CD4-positive, CD25-positive, alpha-beta regulatory T cell (primary cell): ENCODE data around the gene OLR1. TPM values are rescaled to one million over a fixed set of nuclear protein-coding genes. Genes with fewer than 3 reads are reported as not detected.

Experiments
- ATAC-seq, 2 donors: fragments of 150-1000 bp; cut with Tn5 transposase; one replicate each; pipeline ENCODE4 v1.10.0; 2021; ENCODE audit warnings: low read depth in 2 of 2, moderate number of reproducible peaks in 2 of 2, moderate library complexity in 1 of 2
- DNase-seq, 3 donors: peaks; one replicate each; pipeline versions ENCODE4 v3.0.0 to v3.0.0-alpha.2; 2012 to 2022; ENCODE audit warnings: mixed read lengths in 1 of 3
- H3K27ac ChIP-seq: one replicate; pipeline ENCODE4 v1.7.0; 2013; ENCODE audit warnings: mild to moderate bottlenecking, low read length; ENCODE audit not compliant: insufficient read depth, poor library complexity, severe bottlenecking
- H3K27me3 ChIP-seq: one replicate; pipeline ENCODE4 v1.7.0; 2013; ENCODE audit warnings: low read length; ENCODE audit not compliant: control insufficient read depth, insufficient read depth
- H3K36me3 ChIP-seq: one replicate; pipeline ENCODE4 v1.7.0; 2013; ENCODE audit warnings: mild to moderate bottlenecking, low read length, moderate library complexity; ENCODE audit not compliant: control insufficient read depth, insufficient read depth
- H3K4me1 ChIP-seq: 2 replicates; pipeline ENCODE4 v1.7.0; 2013; ENCODE audit warnings: mild to moderate bottlenecking, low read length; ENCODE audit not compliant: insufficient read depth, control insufficient read depth, poor library complexity, severe bottlenecking
- H3K4me3 ChIP-seq: one replicate; pipeline ENCODE4 v1.7.0; 2013; ENCODE audit warnings: low read depth, mild to moderate bottlenecking, low read length, moderate library complexity
- H3K9me3 ChIP-seq, 2 experiments: 1 replicate in 1 of 2; 2 replicates in 1 of 2; pipeline ENCODE4 v1.7.0; 2013; ENCODE audit warnings: low read length in 2 of 2, mild to moderate bottlenecking in 1 of 2, moderate library complexity in 1 of 2; ENCODE audit not compliant: control insufficient read depth in 2 of 2
- H3K27ac Mint-ChIP-seq, 3 donors: one replicate each; pipeline ENCODE4 v1.8.0; 2020 to 2022; ENCODE audit warnings: mild to moderate bottlenecking in 3 of 3, mixed read lengths in 3 of 3, moderate library complexity in 2 of 3
- H3K27me3 Mint-ChIP-seq: one replicate; pipeline ENCODE4 v1.8.0; 2022; ENCODE audit warnings: mild to moderate bottlenecking, mixed read lengths
- H3K36me3 Mint-ChIP-seq: one replicate; pipeline ENCODE4 v1.8.0; 2020; ENCODE audit warnings: mixed read lengths
- H3K4me1 Mint-ChIP-seq, 4 donors: one replicate each; pipeline ENCODE4 v1.8.0; 2020 to 2022; ENCODE audit warnings: mixed read lengths in 4 of 4, mild to moderate bottlenecking in 1 of 4
- H3K4me3 Mint-ChIP-seq, 4 donors: one replicate each; pipeline ENCODE4 v1.8.0; 2020 to 2022; ENCODE audit warnings: mild to moderate bottlenecking in 4 of 4, mixed read lengths in 4 of 4, moderate library complexity in 3 of 4
- H3K9me3 Mint-ChIP-seq, 7 donors: one replicate each; pipeline ENCODE4 v1.8.0; 2020 to 2022; ENCODE audit warnings: mixed read lengths in 7 of 7, mild to moderate bottlenecking in 3 of 7, moderate library complexity in 2 of 7
- polyA plus RNA-seq, 4 donors: library from polyadenylated mRNA; unstranded; fragments of 300-500 nt; fragmentation: Illumina TruSeq; gene quantifications; one replicate each; pipeline ENCODE4 v1.2.3, GENCODE V29; 2021
- total RNA-seq: library from RNA; stranded (reverse); gene quantifications from one replicate; pipeline ENCODE4 v1.2.3, GENCODE V29; 2022

The OLR1 gene
- total and polyA plus RNA-seq, 5 donors from 2014 or later: not detected

GRCh38 chr12:10147714-10148403, 24.1 kb downstream of the OLR1 start:
- peaks cover 0 to 3% (median 0%) of the 10 kb centered on the region in 7 donors for H3K9me3 Mint-ChIP-seq
- Histone ChIP-seq H3K4me1 (no peaks in the 10 kb centered on the region), H3K27ac (no peak overlapping the region), H3K9me3 (no peaks in the 10 kb centered on the region), H3K4me3 (no peak overlapping the region), H3K27me3 (peaks cover 2% of the 10 kb centered on the region), H3K36me3 (no peaks in the 10 kb centered on the region)
- H3K4me1 Mint-ChIP-seq: peaks cover 0 to under 1% (median 0%) of the 10 kb centered on the region in 4 donors
- DNase-seq: no peak
- H3K27ac Mint-ChIP-seq: no peak overlapping the region
- no peaks in the 10 kb centered on the region for H3K36me3 Mint-ChIP-seq
- H3K27me3 Mint-ChIP-seq: peaks cover 5% of the 10 kb centered on the region
- ATAC-seq: no peak
- H3K4me3 Mint-ChIP-seq: no peak overlapping the region

- Mint-ChIP-seq H3K4me3 (no peak overlapping the region), H3K27ac (no peak overlapping the region)
Measured at GRCh38 chr12:10142976-10143589, 28.8 kb downstream of the OLR1 start.

DNA sequence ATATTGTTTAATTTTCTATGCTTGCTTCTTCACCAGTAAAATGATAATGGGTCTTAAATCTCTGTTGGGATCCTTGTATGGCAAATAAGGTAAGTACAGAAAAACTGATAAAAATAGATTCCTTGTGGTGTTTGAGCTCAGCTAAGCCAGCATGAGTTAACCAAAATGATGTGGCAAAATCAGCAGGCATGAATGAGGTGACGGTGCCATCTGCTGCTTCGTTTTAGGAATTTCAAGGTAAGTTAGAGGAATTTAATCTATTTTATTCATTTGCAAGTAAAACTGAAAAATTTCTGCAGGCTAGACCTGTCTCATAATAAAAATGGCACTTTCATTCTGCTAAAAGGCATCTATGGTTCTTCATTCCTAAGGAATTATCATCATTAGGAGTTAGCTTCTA, 31.9 kb downstream of the OLR1 start:
- Mint-ChIP-seq H3K4me3 (no peak overlapping the region), H3K27ac (no peak overlapping the region), H3K36me3 (no peaks in the 10 kb centered on the region), H3K4me1 (no peaks in the 10 kb centered on the region), H3K9me3 (no peaks in the 10 kb centered on the region), H3K27me3 (peaks cover 20% of the 10 kb centered on the region)
- H3K27ac ChIP-seq: no peak overlapping the region
- DNase-seq: peak; percentile 7 to 63 (median 31)
- ATAC-seq: peak in 1 of 2 donors; percentile 42
- no peaks in the 10 kb centered on the region for H3K4me1 ChIP-seq
- no peaks in the 10 kb centered on the region for H3K36me3 ChIP-seq
- H3K9me3 ChIP-seq: no peaks in the 10 kb centered on the region
- no peak overlapping the region for H3K4me3 ChIP-seq
- H3K27me3 ChIP-seq: peaks cover 7% of the 10 kb centered on the region

More at GRCh38 chr12:10142976-10143589, 28.8 kb downstream of the OLR1 start:
- H3K27ac ChIP-seq: no peak overlapping the region
- no peak overlapping the region for H3K4me3 ChIP-seq
- Mint-ChIP-seq H3K9me3 (peaks cover 0 to 3% (median 0%) of the 10 kb centered on the region in 7 donors), H3K27me3 (peaks cover 10% of the 10 kb centered on the region), H3K4me1 (no peaks in the 10 kb centered on the region), H3K36me3 (no peaks in the 10 kb centered on the region)
- H3K27me3 ChIP-seq: peaks cover 7% of the 10 kb centered on the region
- H3K9me3 ChIP-seq: no peaks in the 10 kb centered on the region
- no peaks in the 10 kb centered on the region for H3K4me1 ChIP-seq
- ATAC-seq: no peak
- no peaks in the 10 kb centered on the region for H3K36me3 ChIP-seq
- no peak for DNase-seq

GRCh38 chr12:10136637-10137205, 35.2 kb downstream of the OLR1 start:
- Histone ChIP-seq H3K9me3 (no peaks in the 10 kb centered on the region), H3K4me3 (no peak overlapping the region), H3K4me1 (no peaks in the 10 kb centered on the region), H3K27ac (no peak overlapping the region), H3K36me3 (no peaks in the 10 kb centered on the region), H3K27me3 (peaks cover 4% of the 10 kb centered on the region)
- Mint-ChIP-seq H3K4me3 (no peak overlapping the region), H3K9me3 (no peaks in the 10 kb centered on the region), H3K27me3 (peaks cover 15% of the 10 kb centered on the region), H3K27ac (peak overlapping the region in 1 of 3 donors; percentile 61), H3K36me3 (no peaks in the 10 kb centered on the region), H3K4me1 (no peaks in the 10 kb centered on the region)
- no peak for DNase-seq
- ATAC-seq: no peak

DNA sequence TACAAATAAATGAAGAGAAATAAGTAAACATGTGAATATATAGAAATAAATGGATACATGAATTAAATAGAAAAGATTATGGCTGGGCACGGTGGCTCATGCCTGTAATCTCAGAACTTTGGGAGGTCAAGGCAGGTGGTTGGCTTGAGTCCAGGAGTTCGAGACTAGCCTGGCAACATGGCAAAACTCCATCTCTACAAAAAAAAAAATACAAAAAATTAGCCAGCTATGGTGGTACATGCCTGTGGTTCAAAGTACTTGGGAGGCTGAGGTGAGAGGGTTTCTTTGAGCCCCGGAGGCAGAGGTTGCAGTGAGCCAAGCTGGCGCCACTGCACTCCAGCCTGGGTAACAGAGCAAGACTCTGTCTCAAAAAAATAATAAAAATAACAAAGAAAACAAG, 36.8 kb downstream of the OLR1 start:
- no peaks in the 10 kb centered on the region for H3K9me3 Mint-ChIP-seq
- ATAC-seq (no peak), DNase-seq (no peak)
- H3K27ac Mint-ChIP-seq: no peak overlapping the region
- Histone ChIP-seq H3K9me3 (no peaks in the 10 kb centered on the region), H3K4me3 (no peak overlapping the region), H3K36me3 (no peaks in the 10 kb centered on the region), H3K4me1 (peaks cover under 1% of the 10 kb centered on the region), H3K27me3 (peaks cover 2% of the 10 kb centered on the region), H3K27ac (no peak overlapping the region)
- H3K4me3 Mint-ChIP-seq: no peak overlapping the region
- H3K36me3 Mint-ChIP-seq: no peaks in the 10 kb centered on the region
- H3K4me1 Mint-ChIP-seq: peaks cover 2 to 6% (median 2%) of the 10 kb centered on the region in 4 donors
- peaks cover 12% of the 10 kb centered on the region for H3K27me3 Mint-ChIP-seq

DNA sequence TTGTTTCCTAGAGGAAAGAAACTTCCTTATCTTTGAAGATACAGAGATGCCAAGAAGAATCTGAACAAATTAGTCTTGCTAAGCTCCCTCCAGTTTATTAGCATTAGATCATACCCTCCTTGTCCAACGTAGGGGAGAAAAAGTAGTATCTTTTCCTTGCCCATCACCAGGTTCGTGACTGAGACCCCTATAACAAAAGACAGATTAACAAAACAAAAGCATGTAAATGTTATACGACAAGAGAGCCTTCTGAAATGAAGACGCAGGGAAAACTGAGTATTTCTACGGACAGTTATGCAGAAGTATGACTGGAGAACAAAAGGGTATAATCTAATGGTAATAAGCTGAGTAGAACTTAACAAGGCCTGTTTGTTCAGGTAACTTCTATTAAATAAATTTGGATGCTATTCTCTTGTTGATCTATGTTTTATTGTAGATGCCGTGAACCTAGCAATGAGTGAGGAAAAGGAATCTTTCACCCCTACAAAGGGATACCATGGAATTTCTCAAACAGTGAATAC, 39.0 kb downstream of the OLR1 start:
- H3K27ac Mint-ChIP-seq: no peak overlapping the region
- no peaks in the 10 kb centered on the region for H3K36me3 ChIP-seq

GRCh38 chr12:10131111-10131690, 40.7 kb downstream of the OLR1 start:
- no peak overlapping the region for H3K27ac Mint-ChIP-seq
- no peak overlapping the region for H3K4me3 ChIP-seq
- H3K4me3 Mint-ChIP-seq: no peak overlapping the region
- peaks cover 0 to 1% (median 0%) of the 10 kb centered on the region in 7 donors for H3K9me3 Mint-ChIP-seq
- H3K9me3 ChIP-seq: no peaks in the 10 kb centered on the region
- ATAC-seq (no peak), DNase-seq (no peak)
- no peak overlapping the region for H3K27ac ChIP-seq
- no peaks in the 10 kb centered on the region for H3K36me3 ChIP-seq
- H3K36me3 Mint-ChIP-seq: no peaks in the 10 kb centered on the region
- no peaks in the 10 kb centered on the region for H3K27me3 ChIP-seq
- peaks cover 5% of the 10 kb centered on the region for H3K27me3 Mint-ChIP-seq
- H3K4me1 Mint-ChIP-seq: peaks cover 5 to 14% (median 7%) of the 10 kb centered on the region in 4 donors
- peaks cover 5% of the 10 kb centered on the region for H3K4me1 ChIP-seq

More for the DNA sequence above, 39.0 kb downstream of the OLR1 start:
- Histone ChIP-seq H3K4me3 (no peak overlapping the region), H3K9me3 (no peaks in the 10 kb centered on the region), H3K27ac (no peak overlapping the region), H3K27me3 (no peaks in the 10 kb centered on the region), H3K4me1 (peaks cover 5% of the 10 kb centered on the region)
- Mint-ChIP-seq H3K4me3 (no peak overlapping the region), H3K9me3 (peaks cover 0 to 1% (median 0%) of the 10 kb centered on the region in 7 donors), H3K4me1 (peaks cover 5 to 14% (median 7%) of the 10 kb centered on the region in 4 donors), H3K36me3 (no peaks in the 10 kb centered on the region), H3K27me3 (peaks cover 10% of the 10 kb centered on the region)
- no peak for ATAC-seq
- DNase-seq: no peak
